Vagina (tissue), 2 donors: ENCODE data around the gene PRR22.
"Not testable (repeated sequence)": the region's sequence is repeated elsewhere in the genome, so short reads cannot be mapped to it uniquely, and the experiment has no call there.

ENCODE experiments used
- POLR2A ChIP-seq, 2 donors: fragments of 450-650 bp; IDR thresholded peaks; one replicate each; pipeline ENCODE4 v1.6.1; 2017; ENCODE audit warnings: antibody characterized with exemption in 2 of 2, mild to moderate bottlenecking in 2 of 2, moderate library complexity in 2 of 2
- TF ChIP-seq, protein P1 (sequence below), 3 experiments: fragments of 450-650 bp in 2 of 3; fragments of 200-600 bp in 1 of 3; sonication (generic) in 1 of 3; IDR thresholded peaks; one replicate each; pipeline ENCODE4 v1.5.1; 2017 to 2019; ENCODE audit warnings: antibody characterized with exemption in 3 of 3, mild to moderate bottlenecking in 2 of 3, moderate library complexity in 2 of 3

DNA sequence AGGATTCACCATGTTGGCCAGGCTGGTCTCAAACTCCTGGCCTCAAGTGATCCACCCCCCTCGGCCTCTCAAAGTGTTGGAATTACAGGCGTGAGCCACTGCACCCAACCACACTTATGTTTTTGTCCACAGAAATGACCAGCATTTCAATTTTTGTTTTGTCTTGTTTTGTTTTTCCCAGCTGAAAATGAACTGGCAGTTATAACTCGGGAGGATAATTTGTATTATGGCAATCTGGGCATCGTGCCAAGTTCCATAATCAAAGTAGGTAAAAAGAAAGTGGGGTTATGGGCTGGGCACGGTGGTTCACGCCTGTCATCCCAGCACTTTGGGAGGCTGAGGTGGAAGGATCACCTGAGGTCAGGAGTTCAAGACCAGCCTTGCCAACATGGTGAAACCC, 35.6 kb downstream of the PRR22 start:
- TF ChIP-seq, protein P1, sequence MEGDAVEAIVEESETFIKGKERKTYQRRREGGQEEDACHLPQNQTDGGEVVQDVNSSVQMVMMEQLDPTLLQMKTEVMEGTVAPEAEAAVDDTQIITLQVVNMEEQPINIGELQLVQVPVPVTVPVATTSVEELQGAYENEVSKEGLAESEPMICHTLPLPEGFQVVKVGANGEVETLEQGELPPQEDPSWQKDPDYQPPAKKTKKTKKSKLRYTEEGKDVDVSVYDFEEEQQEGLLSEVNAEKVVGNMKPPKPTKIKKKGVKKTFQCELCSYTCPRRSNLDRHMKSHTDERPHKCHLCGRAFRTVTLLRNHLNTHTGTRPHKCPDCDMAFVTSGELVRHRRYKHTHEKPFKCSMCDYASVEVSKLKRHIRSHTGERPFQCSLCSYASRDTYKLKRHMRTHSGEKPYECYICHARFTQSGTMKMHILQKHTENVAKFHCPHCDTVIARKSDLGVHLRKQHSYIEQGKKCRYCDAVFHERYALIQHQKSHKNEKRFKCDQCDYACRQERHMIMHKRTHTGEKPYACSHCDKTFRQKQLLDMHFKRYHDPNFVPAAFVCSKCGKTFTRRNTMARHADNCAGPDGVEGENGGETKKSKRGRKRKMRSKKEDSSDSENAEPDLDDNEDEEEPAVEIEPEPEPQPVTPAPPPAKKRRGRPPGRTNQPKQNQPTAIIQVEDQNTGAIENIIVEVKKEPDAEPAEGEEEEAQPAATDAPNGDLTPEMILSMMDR (IDR thresholded peaks at IDR 0.05), result not testable (repeated sequence)
- not testable (repeated sequence) for TF ChIP-seq POLR2A (IDR thresholded peaks at IDR 0.05)
